Heart left ventricle (tissue), 13 donors: Measurements from ENCODE around the gene NEDD4L.

Experiments
- POLR2A ChIP-seq, 2 donors: fragments of 450-650 bp; IDR thresholded peaks; one replicate each; pipeline ENCODE4 v1.6.1; 2017; ENCODE audit warnings: antibody characterized with exemption in 2 of 2, mild to moderate bottlenecking in 2 of 2, moderate library complexity in 2 of 2
- TF ChIP-seq, protein P1 (sequence below), 12 donors: fragments of 200-600 bp; sonication (generic) in 4 of 12; IDR thresholded peaks; one replicate each; pipeline versions ENCODE4 v1.5.0 to v1.8.0; 2018 to 2022; ENCODE audit warnings: antibody characterized with exemption in 12 of 12, mild to moderate bottlenecking in 5 of 12
- donor health status: ischemic (EF 13 %, LVEDD 7.1; RV severe dilation, severe dysfunction).
- donor health status: DM: no; HTN: yes; CAD: no.
- donor health status: DM: no; HTN: no; CAD: no.
- donor health status: ischemic (EF 25% LVEDD 6.9; RV normal size, moderate dysfunction).
- donor health status: ischemic (EF 25% LVEDD 5.7; RV mildly dilated, moderate dysfunction).
- donor health status: ischemic (EF 35%, LVEDD 5.7; RV mildly dilated, moderate dysfunction).
- donor health status: nonischemic (EF 11% LVEDD 7.7; RV severe dilation, severe dysfunction).
- donor health status: DM: yes; HTN: yes; CAD: no.
- donor health status: PGD.
- donor health status: ischemic (EF 29% LVEDD 5.4; RV normal size, mild dysfunction).
- donor health status: nonischemic (EF 23%, LVEDD 6.1; RV moderate dilation, normal function).

GRCh38 chr18:58132595-58133261 is 88.7 kb downstream of the NEDD4L start:
- TF ChIP-seq, protein P1, sequence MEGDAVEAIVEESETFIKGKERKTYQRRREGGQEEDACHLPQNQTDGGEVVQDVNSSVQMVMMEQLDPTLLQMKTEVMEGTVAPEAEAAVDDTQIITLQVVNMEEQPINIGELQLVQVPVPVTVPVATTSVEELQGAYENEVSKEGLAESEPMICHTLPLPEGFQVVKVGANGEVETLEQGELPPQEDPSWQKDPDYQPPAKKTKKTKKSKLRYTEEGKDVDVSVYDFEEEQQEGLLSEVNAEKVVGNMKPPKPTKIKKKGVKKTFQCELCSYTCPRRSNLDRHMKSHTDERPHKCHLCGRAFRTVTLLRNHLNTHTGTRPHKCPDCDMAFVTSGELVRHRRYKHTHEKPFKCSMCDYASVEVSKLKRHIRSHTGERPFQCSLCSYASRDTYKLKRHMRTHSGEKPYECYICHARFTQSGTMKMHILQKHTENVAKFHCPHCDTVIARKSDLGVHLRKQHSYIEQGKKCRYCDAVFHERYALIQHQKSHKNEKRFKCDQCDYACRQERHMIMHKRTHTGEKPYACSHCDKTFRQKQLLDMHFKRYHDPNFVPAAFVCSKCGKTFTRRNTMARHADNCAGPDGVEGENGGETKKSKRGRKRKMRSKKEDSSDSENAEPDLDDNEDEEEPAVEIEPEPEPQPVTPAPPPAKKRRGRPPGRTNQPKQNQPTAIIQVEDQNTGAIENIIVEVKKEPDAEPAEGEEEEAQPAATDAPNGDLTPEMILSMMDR (IDR thresholded peaks at IDR 0.05): no peak
- no peak for TF ChIP-seq POLR2A (IDR thresholded peaks at IDR 0.05)
